HG02678 (cell line): ENCODE results near the gene B3GALNT1.

Experiments used
- ATAC-seq: cut with Tn5 transposase; IDR thresholded peaks from one replicate; pipeline ENCODE4 v1.9.1; 2021; ENCODE audit warnings: mild to moderate bottlenecking, moderate library complexity; ENCODE audit not compliant: unreplicated experiment

B3GALNT1 gene

GRCh38 chr3:161034913-161035550 lies 70.1 kb downstream of the B3GALNT1 start:
- peak; percentile 84 for ATAC-seq
